HG03135 (cell line): ENCODE data around the gene CUEDC2.
A peak's percentile ranks its signal among the peaks of the same experiment; 100 is the strongest.

ENCODE experiments used
- ATAC-seq: cut with Tn5 transposase; IDR thresholded peaks from one replicate; pipeline ENCODE4 v1.9.1; 2021; ENCODE audit warnings: mild to moderate bottlenecking, moderate library complexity; ENCODE audit not compliant: unreplicated experiment

CUEDC2 gene

DNA sequence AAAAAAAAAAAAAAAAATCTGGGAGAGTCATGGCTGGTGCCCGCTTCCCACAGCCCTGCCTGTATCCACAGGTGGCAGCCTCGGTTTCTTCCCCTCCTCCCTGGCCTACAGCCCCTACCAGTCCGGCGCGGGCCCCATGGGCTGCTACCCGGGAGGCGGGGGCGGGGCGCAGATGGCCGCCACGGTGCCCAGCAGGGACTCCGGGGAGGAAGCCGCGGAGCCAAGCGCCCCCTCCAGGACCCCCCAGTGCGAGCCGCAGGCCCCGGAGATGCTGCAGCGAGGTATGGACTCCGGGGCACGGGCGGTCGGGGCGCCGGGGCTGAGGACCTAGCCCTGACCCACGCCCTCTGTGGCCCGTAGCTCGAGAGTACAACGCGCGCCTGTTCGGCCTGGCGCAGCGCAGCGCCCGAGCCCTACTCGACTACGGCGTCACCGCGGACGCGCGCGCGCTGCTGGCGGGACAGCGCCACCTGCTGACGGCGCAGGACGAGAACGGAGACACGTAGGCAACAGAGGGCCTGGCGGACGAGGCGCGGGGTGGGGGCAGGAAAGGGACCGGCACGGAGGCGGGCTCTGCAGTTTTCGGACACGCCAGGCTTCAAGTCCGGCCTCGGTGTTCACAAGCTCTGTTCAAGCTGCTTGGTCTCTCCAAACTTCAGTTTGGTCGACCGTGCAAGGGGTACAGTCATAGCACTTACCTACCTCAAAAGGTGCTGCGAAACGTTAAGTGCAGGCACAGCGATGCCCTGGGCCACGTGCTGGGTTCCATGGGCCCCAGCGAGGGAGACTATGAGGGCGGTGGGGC is 33.0 kb downstream of the CUEDC2 start:
- peak; percentile 37 for ATAC-seq

DNA sequence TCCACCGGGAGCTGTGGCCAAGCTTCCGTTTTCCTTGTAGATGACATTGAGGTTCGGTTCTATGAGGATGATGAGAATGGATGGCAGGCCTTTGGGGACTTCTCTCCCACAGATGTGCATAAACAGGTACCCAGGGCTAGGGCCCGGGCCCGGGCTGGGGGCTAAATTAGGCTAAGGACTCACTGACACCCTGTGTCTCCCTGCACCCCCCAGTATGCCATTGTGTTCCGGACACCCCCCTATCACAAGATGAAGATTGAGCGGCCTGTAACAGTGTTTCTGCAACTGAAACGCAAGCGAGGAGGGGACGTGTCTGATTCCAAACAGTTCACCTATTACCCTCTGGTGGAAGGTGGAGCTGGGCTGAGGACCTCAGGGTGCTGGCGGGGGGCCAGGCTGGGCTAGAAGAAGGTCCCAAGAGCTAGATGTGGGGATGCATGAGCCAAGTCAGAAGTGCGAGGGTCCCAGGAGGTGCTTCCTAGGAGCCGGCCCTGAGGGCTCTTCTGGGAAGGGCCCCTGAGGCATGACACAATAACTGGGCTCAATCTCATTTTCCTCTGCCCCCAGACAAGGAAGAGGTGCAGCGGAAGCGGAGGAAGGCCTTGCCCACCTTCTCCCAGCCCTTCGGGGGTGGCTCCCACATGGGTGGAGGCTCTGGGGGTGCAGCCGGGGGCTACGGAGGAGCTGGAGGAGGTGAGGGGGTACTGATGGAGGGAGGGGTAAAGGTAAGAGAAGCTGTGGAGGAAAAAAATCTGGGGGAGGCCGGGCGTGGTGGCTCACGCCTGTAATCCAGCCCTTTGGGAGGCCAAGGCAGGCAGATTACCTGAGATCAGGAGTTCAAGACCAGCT is 34.0 kb downstream of the CUEDC2 start:
- ATAC-seq: no peak

DNA sequence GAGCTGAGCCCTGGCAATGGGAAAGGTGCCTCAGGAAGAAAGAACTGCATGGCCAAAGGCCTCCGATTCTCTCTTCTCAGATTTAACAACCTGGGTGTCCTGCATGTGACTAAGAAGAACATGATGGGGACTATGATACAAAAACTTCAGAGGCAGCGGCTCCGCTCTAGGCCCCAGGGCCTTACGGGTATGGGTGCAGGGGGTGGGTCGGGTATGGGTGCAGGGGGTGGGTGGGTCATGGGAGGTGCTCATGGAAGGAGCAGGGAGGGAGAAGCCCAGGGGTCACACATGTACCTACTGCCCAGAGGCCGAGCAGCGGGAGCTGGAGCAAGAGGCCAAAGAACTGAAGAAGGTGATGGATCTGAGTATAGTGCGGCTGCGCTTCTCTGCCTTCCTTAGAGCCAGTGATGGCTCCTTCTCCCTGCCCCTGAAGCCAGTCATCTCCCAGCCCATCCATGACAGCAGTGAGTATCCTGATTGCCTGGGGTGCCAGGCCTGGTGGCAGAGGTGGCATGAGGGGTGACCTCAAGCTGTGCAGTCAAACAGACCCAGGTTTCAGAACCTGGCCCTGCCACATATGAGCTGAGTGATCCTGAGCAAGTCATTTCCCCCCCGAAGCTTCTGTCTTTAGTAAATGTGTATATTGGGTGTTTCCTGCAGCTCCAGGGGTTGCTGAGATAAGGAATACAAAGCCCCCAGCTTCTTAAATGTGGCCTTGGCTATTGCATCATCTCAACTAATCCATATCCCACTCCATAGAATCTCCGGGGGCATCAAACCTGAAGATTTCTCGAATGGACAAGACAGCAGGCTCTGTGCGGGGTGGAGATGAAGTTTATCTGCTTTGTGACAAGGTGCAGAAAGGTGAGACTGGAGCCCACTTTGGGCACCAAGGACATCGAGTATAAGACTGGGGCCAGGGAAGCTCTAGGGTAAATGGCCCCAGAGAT is 34.9 kb downstream of the CUEDC2 start:
- no peak for ATAC-seq

DNA sequence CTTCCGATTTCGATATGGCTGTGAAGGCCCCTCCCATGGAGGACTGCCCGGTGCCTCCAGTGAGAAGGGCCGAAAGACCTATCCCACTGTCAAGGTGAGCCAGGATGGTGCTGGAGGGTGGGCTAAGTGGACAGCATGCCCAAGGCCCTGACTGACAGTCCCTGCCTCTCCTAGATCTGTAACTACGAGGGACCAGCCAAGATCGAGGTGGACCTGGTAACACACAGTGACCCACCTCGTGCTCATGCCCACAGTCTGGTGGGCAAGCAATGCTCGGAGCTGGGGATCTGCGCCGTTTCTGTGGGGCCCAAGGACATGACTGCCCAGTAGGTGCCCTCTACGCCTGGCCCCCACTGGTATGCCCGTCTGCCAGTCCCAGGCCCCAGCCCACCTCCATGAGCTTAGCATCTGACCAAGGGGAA is 35.6 kb downstream of the CUEDC2 start:
- ATAC-seq: no peak

DNA sequence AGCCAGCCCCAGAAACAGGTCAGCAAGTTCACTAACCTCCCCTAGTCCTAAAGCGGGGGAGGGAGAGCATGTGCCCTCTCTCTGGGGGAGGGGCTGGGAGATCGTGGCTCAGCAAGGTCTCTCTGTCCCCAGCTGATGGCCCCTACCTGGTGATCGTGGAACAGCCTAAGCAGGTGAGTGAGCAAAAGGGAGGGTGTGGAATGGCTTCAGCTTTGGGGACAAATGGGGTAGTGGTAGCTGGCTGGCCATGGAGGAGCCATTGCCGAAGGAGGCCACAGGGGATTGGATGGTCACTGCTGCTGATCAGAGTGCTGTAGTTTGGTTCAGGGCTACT is 36.1 kb downstream of the CUEDC2 start:
- ATAC-seq: no peak

DNA sequence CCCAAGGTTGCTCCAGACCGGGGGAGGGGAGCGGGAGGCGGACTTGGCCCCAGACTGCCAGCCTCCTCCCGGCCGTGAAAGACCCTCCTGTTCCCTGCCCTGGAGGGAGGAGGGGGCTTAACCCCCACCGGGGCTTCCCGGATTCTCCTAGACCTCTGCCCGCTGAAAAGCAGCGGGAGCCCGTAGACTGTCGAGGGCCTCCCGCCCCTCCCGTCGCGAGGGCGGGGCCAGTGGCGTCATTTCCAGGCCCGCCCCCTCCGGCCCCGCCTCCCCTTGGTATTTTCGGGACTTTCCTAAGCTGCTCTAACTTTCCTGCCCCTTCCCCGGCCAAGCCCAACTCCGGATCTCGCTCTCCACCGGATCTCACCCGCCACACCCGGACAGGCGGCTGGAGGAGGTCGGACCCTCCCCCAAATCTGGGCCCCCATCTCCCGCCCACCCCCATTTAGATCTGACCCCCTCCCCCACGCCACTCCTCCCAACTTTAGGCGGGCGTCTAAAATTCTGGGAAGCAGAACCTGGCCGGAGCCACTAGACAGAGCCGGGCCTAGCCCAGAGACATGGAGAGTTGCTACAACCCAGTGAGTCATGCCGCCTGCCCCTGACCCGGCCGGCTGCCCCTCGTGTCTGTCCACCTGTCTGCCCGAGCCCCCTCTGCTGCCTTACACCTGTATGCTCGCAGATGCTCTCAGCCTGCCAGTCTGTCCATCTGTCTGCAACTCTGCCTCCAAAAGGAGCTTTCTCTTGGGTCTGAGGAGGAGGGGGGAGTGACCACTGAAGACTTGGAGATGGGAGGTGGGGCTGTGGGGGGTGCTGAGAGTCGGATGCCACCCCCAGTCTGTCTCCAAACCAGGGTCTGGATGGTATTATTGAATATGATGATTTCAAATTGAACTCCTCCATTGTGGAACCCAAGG is 36.7 kb downstream of the CUEDC2 start, which contains the start of gene NFKB2:
Gene NFKB2 (plus strand): TSS at position 306 of the 917 bp plus-strand sequence. CDS start 255 bp downstream, at position 561.
- ATAC-seq: peak; percentile 33

DNA sequence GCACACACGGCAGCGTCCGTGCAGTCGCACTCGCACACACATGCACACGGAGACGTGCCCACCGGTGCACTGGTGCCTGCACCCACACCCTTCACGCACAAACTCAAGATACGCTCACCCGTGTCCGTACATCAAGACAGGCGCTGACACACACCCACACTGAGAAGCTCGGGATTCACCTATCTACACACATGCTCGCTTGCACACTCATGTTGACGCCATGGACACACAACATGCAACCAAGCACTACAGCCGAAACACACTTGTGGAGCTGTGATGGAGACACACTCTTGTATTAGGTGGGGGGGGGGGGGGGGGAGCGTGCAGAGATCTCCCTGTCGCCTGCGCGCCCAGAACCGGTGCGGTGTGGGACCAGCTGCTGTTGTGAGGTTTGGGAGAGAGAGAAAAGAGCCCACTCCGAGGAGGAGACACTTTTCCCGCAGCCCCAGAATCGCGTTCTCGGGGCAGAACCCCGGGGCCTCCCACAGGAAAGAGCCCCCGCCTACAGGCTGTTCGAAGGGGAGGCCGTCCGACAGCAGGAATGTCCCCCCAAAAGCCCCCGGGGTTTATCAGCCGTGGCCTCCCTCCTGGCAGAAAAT is 37.5 kb downstream of the CUEDC2 start:
- peak; percentile 2 for ATAC-seq

DNA sequence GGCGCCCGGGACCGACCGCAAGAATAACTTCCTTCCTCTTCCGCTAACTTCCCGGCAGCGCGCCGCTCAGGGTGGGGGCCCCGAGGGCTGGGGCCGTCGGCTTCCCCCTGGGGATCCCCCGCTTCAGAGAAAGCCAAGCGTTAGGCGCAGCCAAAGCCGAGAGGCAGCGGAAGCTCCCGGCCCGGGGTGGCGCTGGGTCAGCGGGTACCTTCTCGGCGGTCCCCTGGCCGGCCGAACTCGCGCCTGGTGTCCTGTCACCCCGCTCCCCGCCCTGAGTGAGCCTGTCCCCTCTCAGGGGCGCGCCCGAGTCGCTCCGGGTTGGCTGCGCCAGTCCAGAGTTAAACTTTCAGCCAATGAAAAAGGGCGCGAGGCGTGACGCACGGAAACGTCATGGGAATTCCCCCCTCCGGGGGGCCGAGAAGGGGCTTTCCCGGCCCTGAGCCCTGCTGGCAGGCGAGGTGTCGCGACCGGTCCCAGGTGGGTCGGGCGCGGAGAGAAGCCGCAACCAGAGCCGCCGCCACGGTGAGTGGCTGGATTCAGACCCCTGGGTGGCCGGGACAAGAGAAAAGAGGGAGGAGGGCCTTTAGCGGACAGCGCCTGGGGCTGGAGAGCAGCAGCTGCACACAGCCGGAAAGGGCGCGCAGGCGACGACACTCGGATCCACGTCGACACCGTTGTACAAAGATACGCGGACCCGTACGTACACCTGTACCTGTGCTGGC is 38.1 kb downstream of the CUEDC2 start:
- ATAC-seq: peak; percentile 73

DNA sequence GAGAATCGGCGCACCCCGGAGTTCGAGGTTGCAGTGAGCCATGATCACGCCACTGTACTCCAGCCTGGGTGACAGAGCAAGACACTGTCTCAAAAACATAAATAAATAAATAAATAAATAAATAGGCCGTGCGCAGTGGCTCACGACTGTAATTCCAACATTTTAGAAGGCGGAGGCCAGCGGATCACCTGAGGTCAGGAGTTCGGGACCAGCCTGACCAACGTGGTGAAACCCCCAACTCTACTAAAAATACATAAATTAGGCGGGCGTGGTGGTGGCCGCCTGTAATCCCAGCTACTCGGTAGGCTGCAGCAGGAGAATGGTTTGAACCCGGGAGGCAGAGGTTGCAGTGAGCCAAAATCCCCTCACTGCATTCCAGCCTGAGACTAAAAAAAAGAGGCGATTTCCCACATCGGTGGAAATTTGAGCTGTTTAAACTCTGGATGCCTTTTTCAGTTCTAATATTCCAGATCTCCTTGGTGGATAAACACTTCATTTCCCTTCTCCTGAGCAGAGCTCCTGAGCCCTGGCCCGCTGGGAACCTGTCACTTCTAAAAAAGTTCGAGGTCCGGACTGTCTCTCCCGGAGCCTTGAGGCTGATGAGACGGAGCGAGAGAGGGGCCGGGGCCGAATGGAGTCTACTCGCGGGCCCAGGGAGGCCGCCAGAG is 38.8 kb downstream of the CUEDC2 start:
- ATAC-seq: no peak

DNA sequence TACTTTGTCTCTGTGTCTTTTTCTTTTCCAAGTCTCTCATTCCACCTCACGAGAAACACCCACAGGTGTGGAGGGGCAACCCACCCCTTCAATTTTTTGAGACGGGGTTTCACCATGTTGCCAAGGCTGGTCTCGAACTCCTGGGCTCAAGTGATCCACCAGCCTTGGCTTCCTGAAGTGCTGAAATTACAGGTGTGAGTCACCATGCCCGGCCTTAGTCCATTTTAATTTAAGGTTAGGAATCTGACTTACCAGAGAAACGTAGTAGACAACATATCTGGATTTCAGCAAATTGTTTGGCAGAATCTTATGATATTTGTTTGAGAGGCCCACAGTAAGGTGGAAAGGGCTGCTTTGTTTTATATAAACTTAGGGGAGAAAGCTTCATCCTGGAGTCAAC is 40.1 kb downstream of the CUEDC2 start:
- no peak for ATAC-seq

DNA sequence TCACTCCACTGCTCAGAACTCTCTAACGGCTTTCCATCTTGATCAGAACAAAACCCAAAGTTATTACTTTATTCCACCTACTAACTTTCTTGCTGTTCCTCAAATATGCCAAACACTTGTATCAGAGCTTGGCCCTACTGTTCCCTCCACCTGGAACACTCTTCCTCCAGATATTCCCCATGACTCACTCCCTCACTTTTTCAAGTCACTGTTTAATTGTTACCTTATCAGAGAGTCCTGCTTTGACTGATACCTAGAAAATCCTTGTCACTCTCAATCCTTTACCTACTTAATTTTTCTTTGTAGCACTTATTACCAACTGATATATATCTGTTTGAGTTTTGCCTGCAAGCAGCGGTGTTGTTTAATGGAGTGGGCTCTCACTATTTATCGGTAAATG is 42.5 kb downstream of the CUEDC2 start:
- ATAC-seq: no peak

DNA sequence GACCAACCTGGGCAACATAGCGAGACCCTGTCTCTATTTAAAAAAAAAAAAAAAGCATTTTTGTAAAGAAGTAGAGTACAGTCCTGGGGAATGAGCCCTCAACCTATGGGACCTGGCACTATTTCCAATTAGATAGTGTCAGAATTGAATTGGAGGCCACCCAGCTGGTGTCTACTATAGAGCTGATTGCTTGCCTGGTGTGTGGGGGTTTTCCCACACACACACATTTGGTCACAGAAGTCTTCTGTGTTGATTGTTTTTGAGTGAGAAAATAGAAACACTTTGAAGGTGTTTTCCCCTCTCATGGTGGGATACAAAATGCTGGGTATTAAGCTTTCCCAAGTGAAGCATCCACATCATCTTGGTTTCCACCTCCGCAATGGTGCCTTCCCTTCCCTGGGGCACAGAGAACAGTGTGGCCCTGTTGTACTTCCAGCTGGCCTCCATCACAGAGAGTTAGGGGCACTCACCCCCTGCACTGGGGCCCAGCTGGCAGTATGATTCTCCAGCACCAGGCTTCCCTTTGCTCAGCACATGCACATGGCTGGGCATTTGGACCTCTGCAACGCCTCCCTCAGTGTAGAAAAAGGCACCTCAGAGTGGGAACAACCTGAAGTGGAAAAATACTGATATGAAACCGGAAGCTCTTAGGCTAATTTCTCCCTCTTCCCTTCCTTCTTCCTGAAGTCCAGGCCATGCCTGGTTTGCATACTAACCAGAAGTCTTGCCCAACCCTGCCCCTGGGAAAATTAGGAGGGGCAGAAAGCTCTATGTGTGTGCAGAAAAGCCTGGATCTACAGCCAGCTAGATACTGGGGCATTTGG is 47.6 kb downstream of the CUEDC2 start:
- no peak for ATAC-seq

DNA sequence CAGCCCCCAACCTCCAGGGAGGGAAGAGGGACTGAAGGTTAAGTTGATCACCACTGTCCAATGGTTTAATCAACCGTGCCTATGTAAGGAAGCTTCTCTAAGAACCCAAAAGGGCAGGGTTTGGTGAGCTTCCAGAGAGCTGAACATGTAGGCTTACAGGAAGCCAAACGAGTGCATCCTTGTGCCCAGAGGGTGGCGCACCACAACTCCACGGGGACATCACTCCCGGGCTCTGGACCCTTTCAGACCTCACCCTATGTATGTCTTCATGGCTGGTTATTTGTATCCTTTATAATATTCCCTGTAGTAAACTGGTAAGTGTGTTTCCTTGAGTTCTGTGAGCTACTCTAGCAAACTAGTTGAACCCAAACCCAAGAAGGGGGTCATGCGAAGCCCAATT is 48.3 kb downstream of the CUEDC2 start:
- no peak for ATAC-seq

DNA sequence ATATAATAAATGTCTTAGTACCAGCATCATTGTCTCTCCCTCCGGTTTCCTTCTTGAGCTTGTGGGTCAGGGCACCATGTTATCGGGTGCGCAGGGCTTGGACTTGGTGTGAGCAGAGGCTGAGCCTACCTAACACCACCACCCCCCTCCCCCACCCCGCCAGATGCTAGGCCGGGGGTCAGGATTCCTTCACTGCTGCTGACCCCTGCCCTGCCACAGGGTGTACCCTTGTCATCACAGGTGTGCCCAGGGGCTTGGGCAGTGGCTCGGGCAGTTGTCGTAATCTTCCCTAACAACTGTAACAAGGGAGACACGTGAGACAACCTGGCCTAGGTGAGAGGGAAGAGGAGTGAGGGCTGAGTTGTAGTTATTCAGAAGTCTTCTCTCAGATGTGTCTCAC is 49.5 kb downstream of the CUEDC2 start:
- ATAC-seq: no peak

DNA sequence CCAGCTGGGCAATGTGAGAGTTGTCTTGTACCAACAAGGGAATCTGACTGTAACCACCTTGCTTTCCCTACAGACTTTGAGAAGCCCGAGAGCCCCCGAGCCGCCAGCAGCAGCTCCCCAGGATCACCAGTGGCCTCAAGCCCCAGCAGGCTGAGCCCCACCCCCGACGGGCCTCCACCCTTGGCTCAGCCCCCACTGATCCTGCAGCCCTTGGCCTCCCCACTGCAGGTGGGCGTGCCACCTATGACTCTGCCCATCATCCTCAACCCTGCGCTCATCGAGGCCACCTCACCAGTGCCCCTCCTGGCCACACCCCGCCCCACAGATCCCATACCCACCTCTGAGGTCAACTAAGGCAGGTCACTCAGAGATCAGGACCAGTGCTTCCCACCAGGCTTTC is 50.4 kb downstream of the CUEDC2 start:
- ATAC-seq: no peak

DNA sequence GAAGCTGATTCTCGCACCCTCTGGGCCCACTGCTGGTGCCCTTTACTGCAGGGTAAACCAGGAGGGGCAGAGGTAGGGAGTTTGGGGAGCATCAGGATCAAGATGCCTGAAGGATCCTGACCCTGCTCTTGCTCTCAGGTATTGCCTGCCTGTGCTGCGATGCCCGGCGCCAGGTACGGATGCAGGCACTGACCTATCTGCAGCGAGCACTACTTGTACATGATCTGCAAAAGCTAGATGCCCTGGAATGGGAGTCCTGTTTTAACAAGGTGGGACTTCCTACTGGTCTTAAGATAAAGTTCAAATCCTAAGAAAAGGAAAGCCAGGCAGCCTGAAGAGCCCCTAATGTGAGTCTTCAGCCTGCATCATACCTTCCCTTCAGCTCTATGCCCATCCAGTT is 53.0 kb downstream of the CUEDC2 start:
- no peak for ATAC-seq

DNA sequence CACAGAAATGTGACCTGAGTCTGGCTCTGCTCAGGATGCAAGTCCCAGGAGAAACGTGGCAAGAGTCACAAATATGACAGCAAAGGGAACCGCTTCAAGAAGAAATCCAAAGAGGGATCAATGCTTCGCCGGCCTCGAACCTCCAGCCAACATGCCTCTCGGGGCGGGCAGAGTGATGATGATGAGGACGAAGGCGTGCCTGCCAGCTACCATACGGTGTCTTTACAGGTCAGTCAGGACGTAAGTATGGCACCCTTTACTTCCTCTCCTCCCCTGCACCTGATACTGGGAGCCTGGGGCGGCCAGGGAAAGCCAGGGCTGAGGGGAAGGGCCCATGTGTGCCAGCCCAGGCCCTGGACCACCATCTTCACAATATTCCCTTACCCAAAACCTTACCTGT is 55.5 kb downstream of the CUEDC2 start:
- ATAC-seq: no peak

DNA sequence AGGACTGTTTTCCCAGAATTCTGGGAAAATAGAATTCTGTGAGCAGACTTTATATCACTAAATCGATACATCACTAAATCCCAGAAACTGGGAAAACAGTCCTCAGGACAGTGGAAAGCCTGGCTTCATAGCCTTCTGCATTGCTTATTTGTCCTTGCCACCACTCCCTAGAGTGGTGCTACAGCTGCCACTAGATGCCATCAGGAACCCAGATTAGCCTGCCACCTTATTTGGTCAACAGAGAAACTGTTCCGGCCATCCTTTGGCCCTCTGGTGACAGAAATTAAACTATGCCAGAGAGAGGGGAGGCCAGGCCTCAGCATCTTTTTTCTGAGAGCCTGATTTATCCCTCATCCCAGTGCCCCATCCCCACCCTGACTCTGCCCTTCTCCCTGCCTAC is 56.5 kb downstream of the CUEDC2 start:
- ATAC-seq: no peak
